ENCODE data around the gene SH3RF3. TPM values are rescaled to one million over a fixed set of nuclear protein-coding genes. Genes with fewer than 3 reads are reported as not detected.
"Not testable (repeated sequence)": the region's sequence is repeated elsewhere in the genome, so short reads cannot be mapped to it uniquely, and the experiment has no call there.

SH3RF3 gene
- total RNA-seq, 2 experiments from 2014 or later: 0.25 to 0.44 TPM

DNA sequence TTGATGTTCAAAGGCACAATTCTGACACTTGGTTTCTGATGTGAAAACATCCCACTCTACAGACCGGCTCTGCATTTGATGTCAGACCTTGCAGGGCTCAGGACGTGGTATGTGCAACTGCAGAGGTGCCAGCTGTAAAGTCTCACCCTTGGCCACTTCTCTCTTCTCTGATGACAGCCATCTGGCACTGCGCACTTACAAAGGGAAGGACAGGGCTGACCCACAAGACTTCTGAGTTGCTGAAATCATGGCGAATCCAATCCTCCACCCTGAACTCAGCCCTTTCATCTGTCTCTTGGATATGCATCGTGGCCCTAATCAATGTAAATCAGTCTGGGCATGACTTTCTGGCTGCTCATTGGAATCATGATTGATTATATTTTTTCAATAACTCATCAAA, 402.2 kb downstream of the SH3RF3 start:
- POLR2A ChIA-PET: no interaction called here
- CTCF ChIA-PET: no interaction called here

DNA sequence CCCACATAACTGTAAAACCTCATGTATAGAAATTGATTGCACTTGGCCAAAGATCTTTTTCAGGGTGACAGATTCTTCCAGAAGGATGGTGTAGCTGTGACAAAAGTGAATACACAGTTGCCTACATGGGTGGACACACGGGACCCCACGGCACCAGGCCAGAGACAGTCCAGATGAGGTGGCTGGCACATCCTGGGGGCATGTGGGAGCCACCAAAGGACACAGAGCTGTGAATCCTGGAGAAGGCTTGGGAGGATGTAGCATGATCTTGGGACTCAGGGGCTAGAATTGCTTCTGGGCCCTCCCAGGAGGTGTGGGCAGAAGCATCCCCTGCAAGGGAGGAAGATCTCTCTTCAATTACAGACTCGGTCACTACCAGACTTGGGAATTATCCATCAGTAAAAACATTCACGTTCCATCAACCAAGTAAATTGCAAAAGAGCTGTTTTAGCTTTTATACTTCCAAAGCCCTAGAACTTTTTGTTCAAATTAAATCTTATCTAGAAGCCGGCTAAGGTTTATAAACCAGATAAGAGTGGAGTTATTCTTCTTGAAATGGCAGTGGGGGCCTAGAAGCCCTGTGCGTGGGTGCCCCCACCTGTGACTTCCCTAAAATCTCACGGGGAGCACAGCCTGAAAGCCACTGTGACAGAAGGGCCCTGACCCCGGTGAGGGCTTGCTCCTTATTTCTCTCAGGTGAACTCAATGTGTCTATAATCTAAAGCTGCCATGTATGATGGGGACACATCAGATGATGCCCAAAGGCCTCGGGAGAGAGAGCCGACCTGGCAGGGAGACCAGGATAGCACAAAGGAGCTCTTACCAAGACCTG, 403.1 kb downstream of the SH3RF3 start:
- ChIA-PET CTCF (no interaction called here), POLR2A (no interaction called here)

DNA sequence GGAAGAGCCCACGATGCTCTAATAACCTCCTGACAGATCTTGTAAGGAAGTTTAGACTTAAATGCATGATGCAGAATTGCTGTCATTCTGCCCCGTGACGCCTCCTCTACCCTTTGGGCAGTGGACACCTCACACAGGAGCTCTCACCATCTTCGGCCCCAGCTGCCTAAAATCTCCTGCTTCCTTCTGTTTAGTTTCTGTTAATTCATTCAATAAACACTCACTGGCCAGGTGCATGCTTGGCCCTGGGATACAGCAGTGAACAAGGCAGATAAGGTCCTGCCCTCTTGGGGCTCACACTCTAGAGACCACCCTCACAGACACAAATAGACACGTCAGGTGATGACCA, 403.7 kb downstream of the SH3RF3 start:
- CTCF ChIA-PET: no interaction called here

DNA sequence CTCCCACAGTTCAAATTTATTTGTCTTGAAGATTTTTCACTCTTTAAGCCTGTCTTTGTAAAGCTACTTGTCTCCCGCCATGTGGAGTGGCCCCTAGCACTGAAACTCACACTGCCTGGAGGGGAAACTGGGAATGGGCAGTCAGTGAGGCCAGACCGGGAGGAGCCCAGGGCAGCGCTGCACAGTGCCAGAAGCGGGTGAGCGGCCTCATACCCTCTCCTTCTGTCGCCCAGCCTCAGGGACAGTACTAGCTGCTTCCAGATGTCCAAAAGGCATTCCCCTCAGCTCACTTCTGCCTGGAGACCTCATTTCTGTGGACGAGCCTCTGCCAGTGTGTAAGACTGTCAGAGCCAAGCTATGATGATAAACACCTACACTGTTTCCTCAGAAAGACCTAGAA, 404.8 kb downstream of the SH3RF3 start:
- CTCF ChIA-PET: no interaction called here
- POLR2A ChIA-PET: no interaction called here

More for the DNA sequence above, 403.7 kb downstream of the SH3RF3 start:
- POLR2A ChIA-PET: no interaction called here

DNA sequence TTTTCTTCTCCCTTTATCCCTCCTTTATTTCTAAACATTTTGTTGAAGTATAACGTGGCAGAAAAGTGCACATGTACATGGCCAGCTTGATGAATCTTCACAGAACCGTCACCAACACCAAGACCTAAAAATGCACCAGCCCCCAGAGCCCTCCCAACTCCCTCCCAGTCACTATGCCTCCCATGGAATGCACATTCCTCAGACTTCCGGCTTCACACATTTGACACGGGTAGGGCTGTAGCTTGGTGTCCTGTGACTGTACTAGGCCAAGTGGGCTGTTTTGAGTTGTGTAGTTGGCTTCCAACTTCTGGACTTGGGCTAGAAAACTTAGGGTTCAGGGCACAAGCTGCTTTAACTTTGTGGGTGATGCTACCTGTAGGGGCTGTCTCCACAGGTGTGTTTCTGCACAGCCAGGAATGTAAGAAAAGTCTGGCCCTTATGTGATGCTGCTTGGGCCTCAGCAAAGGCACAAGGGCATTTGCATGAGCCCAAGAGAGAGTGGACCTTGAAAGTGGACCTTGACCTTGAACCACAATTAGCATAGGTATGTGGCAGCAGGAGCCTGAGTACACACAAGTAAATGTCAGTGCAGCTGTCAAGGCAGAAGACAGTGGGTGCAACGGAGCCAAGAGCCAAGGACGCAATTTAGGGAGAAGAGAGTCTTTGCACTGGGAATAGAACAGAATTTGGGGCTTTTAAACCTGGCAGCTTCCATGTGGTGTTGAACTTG, 406.4 kb downstream of the SH3RF3 start:
- POLR2A ChIA-PET: no interaction called here

DNA sequence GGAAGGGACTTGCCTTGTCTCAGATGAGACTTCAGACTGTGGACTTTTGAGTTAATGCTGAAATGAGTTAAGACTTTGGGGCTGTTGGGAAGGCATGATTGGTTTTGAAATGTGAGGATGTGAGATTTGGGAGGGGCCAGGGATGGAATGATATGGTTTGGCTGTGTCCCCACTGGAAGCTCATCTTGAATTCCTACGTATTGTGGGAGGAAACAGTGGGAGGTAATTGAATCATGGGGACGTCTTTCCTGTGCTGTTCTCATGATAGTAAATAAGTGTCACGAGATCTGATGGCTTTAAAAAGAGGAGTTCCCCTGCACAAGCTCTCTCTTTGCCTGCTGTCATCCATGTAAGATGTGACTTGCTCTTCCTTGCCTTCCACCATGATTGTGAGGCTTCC, 407.6 kb downstream of the SH3RF3 start:
- CTCF ChIA-PET, POLR2A ChIA-PET: not testable (repeated sequence)

More for the DNA sequence above, 406.4 kb downstream of the SH3RF3 start:
- CTCF ChIA-PET: interaction anchor here (0.5 kb wide), 1 partner anchor 679 kb away, joined by 3 read pairs; no protein-coding TSS in a partner anchor

DNA sequence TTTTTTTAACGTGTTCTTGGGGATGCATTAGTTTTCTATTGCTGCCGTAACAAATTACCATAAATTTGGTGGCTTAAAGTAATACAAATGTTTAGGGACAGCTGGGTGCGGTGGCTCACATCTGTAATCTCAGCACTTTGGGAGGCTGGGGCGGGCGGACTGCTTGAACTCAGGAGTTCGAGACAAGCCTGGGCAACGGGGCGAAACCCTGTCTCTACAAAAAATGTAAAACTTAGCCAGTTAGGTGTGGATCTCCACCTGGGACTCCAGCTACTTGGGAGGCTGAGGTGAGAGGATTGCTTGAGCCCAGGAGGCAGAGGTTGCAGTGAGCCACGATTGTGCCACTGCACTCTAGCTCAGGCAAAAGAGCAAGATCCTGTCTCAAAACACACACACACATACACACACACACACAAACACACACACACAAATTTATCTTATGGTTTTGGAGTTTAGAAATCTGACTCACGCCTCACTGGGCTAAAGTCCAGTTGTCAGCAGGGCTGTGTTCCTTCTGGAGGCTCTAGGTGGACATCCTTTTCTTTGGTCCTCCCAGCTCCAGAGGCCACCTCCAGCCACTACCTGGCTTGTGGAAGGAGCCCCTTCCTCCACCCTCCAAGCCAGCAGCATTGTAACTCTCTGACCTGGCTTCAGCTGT, 408.7 kb downstream of the SH3RF3 start:
- CTCF ChIA-PET: no interaction called here

DNA sequence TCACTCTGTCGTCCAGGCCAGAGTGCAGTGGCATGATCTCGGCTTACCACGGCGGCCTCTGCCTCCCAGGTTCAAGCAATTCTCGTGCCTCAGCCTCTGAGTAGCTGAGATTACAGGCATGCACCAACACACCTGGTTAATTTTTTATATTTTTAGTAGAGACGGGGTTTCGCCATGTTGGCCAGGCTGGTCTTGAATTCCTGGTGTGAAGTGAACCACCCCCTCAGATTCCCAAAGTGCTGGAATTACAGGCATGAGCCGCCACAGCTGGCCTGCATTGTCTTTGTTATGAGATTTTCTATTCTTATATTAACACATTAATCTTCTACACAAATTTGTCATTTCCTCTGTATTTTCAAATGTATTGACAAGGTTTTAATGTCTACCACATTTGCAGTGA, 409.5 kb downstream of the SH3RF3 start:
- CTCF ChIA-PET: no interaction called here
- POLR2A ChIA-PET: no interaction called here

More for the DNA sequence above, 408.7 kb downstream of the SH3RF3 start:
- POLR2A ChIA-PET: no interaction called here

DNA sequence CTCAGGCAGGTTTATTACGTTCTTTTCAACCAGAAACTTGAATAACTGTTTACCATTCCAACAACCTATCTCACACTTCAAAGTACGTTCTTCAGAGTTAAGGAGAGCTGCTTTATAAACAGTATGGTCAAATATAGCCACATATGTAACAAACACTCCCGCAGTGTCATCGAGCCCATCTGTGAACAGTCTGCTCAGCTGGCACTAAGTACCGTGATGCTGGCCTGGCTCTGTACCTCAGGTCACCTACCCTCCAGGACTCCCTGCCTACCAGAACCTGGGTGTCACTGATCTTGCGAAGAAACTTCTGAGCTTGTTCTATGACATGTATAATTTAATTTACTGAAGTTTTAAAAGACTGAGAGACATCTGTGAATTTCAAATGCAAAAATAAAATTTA, 413.4 kb downstream of the SH3RF3 start:
- POLR2A ChIA-PET: no interaction called here
- CTCF ChIA-PET: no interaction called here

DNA sequence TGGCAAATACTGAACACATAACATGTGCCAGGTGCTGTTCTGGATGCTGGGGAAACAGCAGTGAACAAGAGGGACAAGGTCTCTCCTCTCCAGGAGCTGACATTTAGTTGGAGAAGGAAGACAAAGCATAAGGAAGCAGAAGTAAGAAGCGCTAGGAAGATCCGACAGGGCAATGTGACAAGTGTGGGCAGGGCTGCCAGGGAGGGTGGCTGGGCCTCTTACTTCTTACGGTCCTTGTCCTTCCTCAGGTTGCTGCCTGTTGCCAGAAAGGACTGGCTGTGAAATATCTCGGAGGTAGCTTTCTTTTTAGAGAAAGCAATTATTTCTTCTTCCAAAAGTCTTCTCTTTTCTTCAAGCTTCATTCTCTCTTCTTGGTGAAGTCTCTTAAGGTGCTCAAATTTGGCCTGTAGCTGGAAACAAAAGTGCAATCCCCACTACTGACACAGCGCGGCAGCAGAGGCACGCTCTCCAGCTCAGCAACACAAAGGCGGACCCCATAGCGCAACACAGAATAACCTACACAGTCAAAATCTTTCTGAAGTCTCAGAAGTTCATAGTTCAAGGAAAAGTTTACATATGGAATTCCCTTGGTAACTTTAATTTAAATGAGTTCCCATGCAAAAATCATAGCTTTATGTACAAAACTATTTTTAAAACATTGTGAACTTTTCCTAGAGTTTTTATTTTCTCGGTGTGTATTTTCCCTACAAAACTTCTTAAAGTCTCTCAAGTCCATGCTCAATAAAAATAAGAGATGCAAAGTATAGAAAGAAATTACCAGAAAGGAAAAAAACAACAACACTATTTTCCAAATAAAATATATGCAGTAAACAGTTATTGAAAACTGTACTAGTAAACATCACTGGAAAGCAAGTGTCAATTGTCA, 417.1 kb downstream of the SH3RF3 start:
- CTCF ChIA-PET: interaction anchor here (1.0 to 1.7 kb wide), 4 partner anchors 9 to 190 kb away, joined by 3 to 5 read pairs (median 4); no protein-coding TSS in a partner anchor
- POLR2A ChIA-PET: no interaction called here

DNA sequence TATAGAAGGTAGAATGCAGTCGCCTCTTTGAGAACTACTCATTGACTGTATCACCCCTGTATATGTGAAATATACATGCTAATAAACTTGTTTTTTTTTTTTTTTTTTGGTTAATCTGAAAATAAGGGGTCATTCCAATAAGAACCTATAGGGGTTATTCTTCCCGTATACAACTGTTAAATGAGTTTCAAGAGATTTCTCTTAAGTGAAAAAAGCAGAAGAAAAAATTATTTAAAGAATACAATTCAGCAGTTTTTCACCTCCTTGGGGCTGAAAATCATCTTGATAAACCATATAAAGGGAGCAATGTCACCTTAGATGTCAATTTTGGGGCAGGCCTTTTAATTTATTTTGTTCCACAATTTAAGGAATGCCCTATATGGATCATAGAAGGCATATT, 418.3 kb downstream of the SH3RF3 start:
- POLR2A ChIA-PET: no interaction called here

DNA sequence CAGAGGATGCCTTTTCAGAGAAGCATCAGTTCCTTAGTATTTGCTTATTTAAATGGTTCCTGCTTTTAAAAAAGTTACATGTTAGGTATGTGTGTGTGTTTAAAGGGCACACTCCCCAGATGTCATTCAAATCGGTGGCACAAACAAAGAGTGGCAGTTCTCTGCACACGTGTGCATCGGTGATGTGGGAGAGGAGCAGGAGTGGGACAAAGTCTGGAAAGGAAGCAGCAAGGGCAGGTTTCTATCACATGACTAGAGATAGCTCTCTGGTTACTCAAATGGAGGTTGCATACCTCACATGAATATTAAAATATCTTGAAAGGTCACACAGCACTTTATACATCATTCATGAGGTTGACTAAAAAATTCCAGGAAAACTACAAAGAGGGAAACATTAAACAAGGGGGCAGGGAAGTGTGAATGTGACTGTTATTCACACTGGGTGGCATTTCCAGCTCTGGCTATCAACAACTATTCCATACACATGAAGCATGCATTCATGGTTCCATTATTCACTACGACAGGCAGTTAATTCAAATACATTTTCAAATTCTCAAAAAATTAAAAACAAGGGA, 420.1 kb downstream of the SH3RF3 start:
- ChIA-PET CTCF (interaction anchor here (0.9 kb wide), 1 partner anchor 9 kb away, joined by 3 read pairs; no protein-coding TSS in a partner anchor), POLR2A (no interaction called here)

More for the DNA sequence above, 418.3 kb downstream of the SH3RF3 start:
- CTCF ChIA-PET: interaction anchor here (1.0 to 1.7 kb wide), 3 partner anchors 61 to 189 kb away, joined by 3 to 5 read pairs (median 4); no protein-coding TSS in a partner anchor

Other genes starting within 250 kb of the SH3RF3 start
- gene EDAR, start 140.0 kb upstream of the SH3RF3 start, total RNA-seq: under 1 TPM in 1 of 2 experiments, not detected in 1; 0.04 TPM

Measured in activated CD8-positive, alpha-beta memory T cell treated with anti-CD3 and anti-CD28 coated beads for 36 hours (primary cell).